OCI-LY3 (cell line): ENCODE data around the gene CASP8AP2.

Source experiments
- H2AFZ ChIP-seq: fragments of 200-600, 300-600 bp; shearing (Covaris generic); 2 replicates; pipeline ENCODE4 v1.6.0; 2014; ENCODE audit warnings: antibody characterized with exemption, low read depth, low read length
- H3K27ac ChIP-seq: fragments of 200-600, 300-600 bp; sonication (generic); 2 replicates; pipeline ENCODE4 v1.5.1; 2014; ENCODE audit warnings: mild to moderate bottlenecking, low read length, moderate library complexity, mixed read lengths
- H3K27me3 ChIP-seq: fragments of 200-600, 300-600 bp; sonication (generic); 2 replicates; pipeline ENCODE4 v1.6.1; 2014; ENCODE audit warnings: low read depth, low read length, mixed read lengths
- H3K36me3 ChIP-seq: fragments of 200-600, 300-600 bp; sonication (generic); replicated peaks from 2 replicates; pipeline ENCODE3; 2014; ENCODE audit warnings: low read depth, low read length, mixed read lengths
- H3K4me1 ChIP-seq: fragments of 300-600, 200-600 bp; sonication (generic); 2 replicates; pipeline ENCODE4 v1.6.1; 2014; ENCODE audit warnings: low read length, mixed read lengths
- H3K4me2 ChIP-seq: fragments of 200-600, 300-600 bp; sonication (generic); 2 replicates; pipeline ENCODE4 v1.6.1; 2014; ENCODE audit warnings: low read length, mixed read lengths
- H3K4me3 ChIP-seq: fragments of 300-600, 200-600 bp; sonication (generic); 2 replicates; pipeline ENCODE4 v1.5.1; 2014; ENCODE audit warnings: antibody characterized with exemption, mild to moderate bottlenecking, low read length, moderate library complexity
- H3K79me2 ChIP-seq: fragments of 300-600, 200-600 bp; shearing (Covaris generic); 2 replicates; pipeline ENCODE4 v1.6.1; 2014; ENCODE audit warnings: mild to moderate bottlenecking, low read length, mixed read lengths
- H3K9ac ChIP-seq: fragments of 300-600, 200-600 bp; shearing (Covaris generic); 2 replicates; pipeline ENCODE4 v1.6.0; 2014; ENCODE audit warnings: mild to moderate bottlenecking, low read length, moderate library complexity
- H3K9me3 ChIP-seq: fragments of 200-600, 300-600 bp; shearing (Covaris generic); 2 replicates; pipeline ENCODE4 v1.6.1; 2014; ENCODE audit warnings: low read length, mixed read lengths; ENCODE audit not compliant: insufficient read depth
- H4K20me1 ChIP-seq: fragments of 200-600, 300-600 bp; sonication (generic); 2 replicates; pipeline ENCODE4 v1.6.1; 2016; ENCODE audit warnings: low read length, mixed read lengths; ENCODE audit not compliant: insufficient read depth
- CTCF ChIP-seq: fragments of 200-600, 300-600 bp; sonication (generic); IDR thresholded peaks from 2 replicates; pipeline ENCODE4 v1.5.1; 2014; ENCODE audit warnings: antibody characterized with exemption, low read length, low read depth
- EZH2phosphoT487 ChIP-seq: fragments of 200-600 bp; shearing (Covaris generic); IDR thresholded peaks from 2 replicates; pipeline ENCODE4 v1.6.1; 2018; ENCODE audit warnings: antibody characterized with exemption, mixed run types, low read depth

The CASP8AP2 gene

GRCh38 chr6:89830170-89830809, 610 bp downstream of the CASP8AP2 start:
- Histone ChIP-seq H3K27ac (peak overlapping the region; percentile 40; the same call in 1 of the 2 replicates), H3K27me3 (no peaks in the 10 kb centered on the region), H3K9me3 (no peaks in the 10 kb centered on the region), H3K4me3 (peak overlapping the region; percentile 95), H3K9ac (peak overlapping the region; percentile 92), H3K36me3 (peaks cover 10% of the 10 kb centered on the region), H3K4me1 (peaks cover 14% of the 10 kb centered on the region), H2AFZ (peak overlapping the region; percentile 29; the same call in 1 of the 2 replicates), H4K20me1 (no peaks in the 10 kb centered on the region), H3K4me2 (peak overlapping the region; percentile 81), H3K79me2 (peaks cover 16% of the 10 kb centered on the region)
- TF ChIP-seq EZH2phosphoT487 (no peak), CTCF (no peak)

DNA sequence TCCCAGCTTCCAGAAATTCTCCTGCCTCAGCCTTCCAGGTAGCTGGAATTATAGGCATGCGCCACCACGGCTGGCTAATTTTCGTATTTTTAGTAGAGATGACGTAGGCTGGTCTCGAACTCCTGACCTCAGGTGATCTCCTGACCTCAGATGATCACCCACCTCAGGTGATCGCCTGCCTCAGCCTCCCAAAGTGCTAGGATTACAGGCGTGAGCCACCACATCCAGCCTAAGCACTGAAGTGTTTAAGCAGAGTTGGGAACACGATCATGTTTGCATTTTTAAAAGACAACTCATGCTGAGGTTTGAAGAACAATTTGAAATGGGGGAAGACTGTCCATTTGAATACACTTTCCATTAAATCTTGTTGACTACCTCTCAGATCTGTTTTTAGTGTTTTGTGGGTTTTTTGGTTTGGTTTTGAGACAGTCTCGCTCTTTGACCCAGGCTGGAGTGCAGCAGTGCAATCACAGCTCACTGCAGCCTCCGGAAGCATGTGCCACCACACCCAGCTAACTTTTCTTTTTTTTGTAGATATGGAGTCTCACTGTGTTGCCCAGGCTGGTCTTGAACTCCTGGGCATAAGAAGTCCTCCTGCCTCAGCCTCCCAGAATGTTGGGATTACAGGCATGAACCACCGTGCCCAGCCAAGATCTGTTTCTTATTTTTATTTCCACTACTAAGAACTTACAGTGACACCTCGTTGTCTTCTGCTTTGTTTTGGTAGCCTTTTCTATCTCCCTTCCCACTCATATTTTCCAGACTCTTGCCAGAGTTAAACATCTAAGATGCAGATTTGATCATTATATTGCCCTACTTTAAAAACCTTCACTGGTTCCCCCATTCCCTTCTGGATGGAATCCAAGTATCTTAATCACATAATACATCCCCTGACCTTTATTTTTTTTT, 5.5 kb downstream of the CASP8AP2 start:
- Histone ChIP-seq H2AFZ (no peak overlapping the region), H4K20me1 (no peaks in the 10 kb centered on the region; the same call in 1 of the 2 replicates), H3K36me3 (peaks cover 15% of the 10 kb centered on the region), H3K27me3 (no peaks in the 10 kb centered on the region), H3K4me3 (no peak overlapping the region), H3K79me2 (peaks cover 18% of the 10 kb centered on the region), H3K27ac (no peak overlapping the region), H3K9me3 (no peaks in the 10 kb centered on the region), H3K4me1 (peaks cover 19% of the 10 kb centered on the region), H3K4me2 (peak overlapping the region; percentile 29), H3K9ac (no peak overlapping the region)
- TF ChIP-seq CTCF (no peak), EZH2phosphoT487 (no peak)

DNA sequence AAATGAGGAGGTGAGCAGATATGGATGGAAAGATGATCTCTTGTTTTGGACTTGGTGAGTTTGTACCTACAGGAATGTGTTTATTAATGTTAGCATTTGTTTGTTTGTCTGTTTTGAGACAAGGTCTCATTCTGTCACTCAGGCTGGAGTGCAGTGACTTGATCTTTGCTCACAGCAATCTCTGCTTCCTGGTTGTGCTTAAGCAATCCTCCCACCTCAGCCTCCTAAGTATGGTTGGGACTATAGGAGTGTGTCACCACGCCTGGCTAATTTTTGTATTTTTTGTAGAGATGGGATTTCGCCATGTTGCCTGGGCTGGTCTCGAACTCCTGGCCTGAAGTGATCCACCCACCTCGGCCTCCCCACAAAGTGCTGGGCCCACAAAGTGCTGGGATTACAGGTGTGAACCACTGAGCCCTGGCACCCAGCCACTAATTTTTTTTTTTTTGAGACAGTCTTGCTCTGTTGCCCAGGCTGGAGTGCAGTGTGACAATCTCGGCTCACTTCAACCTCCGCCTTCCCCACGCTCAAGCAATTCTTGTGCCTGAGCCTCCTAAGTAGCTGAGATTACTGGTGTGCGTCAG, 7.1 kb downstream of the CASP8AP2 start:
- no peak overlapping the region for H3K4me2 ChIP-seq
- no peak overlapping the region for H3K9ac ChIP-seq
- H3K36me3 ChIP-seq = peaks cover 15% of the 10 kb centered on the region
- no peak overlapping the region for H3K27ac ChIP-seq
- H3K79me2 ChIP-seq = peaks cover 6% of the 10 kb centered on the region
- H3K4me1 ChIP-seq = peaks cover 13% of the 10 kb centered on the region
- H3K9me3 ChIP-seq = no peaks in the 10 kb centered on the region
- H3K27me3 ChIP-seq = no peaks in the 10 kb centered on the region
- H3K4me3 ChIP-seq = no peak overlapping the region
- no peaks in the 10 kb centered on the region; the same call in 1 of the 2 replicates for H4K20me1 ChIP-seq
- H2AFZ ChIP-seq = no peak overlapping the region
- no peak for TF ChIP-seq CTCF
- TF ChIP-seq EZH2phosphoT487 = no peak

- Histone ChIP-seq H4K20me1 (peaks cover 7% of the 10 kb centered on the region; the same call in 1 of the 2 replicates), H3K27me3 (no peaks in the 10 kb centered on the region), H2AFZ (no peak overlapping the region), H3K4me1 (peaks cover 2% of the 10 kb centered on the region; the same call in 1 of the 2 replicates), H3K79me2 (peaks cover 18% of the 10 kb centered on the region), H3K4me2 (no peak overlapping the region), H3K36me3 (peaks cover 5% of the 10 kb centered on the region), H3K27ac (no peak overlapping the region), H3K9ac (no peak overlapping the region), H3K9me3 (no peaks in the 10 kb centered on the region), H3K4me3 (no peak overlapping the region)
- TF ChIP-seq CTCF (no peak), EZH2phosphoT487 (no peak)
Measured at GRCh38 chr6:89840538-89840937, 10.9 kb downstream of the CASP8AP2 start.
